ENCODE results near the gene NHSL1.

DNA sequence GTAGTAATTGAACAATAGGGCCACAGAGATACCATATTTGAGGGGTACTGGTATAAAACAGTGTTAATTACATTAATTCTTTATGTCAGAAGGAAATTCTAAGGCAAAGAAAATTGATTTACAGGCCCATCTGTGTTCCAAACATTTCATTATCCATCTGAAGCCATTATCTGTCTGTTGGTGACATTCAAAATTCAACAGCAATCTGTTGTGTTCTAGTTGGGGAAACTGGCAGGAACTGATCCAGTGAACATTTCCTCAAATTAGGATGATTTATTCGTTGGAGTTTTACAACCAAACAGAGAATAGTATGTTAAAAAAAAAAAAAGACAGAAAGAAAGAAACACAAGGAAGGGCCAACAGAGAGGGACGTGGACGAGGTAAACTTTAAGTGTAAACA lies 65.2 kb downstream of the NHSL1 start:
- no peak for TF ChIP-seq POLR2A (IDR thresholded peaks at IDR 0.05)
- TF ChIP-seq, protein P1, sequence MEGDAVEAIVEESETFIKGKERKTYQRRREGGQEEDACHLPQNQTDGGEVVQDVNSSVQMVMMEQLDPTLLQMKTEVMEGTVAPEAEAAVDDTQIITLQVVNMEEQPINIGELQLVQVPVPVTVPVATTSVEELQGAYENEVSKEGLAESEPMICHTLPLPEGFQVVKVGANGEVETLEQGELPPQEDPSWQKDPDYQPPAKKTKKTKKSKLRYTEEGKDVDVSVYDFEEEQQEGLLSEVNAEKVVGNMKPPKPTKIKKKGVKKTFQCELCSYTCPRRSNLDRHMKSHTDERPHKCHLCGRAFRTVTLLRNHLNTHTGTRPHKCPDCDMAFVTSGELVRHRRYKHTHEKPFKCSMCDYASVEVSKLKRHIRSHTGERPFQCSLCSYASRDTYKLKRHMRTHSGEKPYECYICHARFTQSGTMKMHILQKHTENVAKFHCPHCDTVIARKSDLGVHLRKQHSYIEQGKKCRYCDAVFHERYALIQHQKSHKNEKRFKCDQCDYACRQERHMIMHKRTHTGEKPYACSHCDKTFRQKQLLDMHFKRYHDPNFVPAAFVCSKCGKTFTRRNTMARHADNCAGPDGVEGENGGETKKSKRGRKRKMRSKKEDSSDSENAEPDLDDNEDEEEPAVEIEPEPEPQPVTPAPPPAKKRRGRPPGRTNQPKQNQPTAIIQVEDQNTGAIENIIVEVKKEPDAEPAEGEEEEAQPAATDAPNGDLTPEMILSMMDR (IDR thresholded peaks at IDR 0.05) = no peak
